GM19035 (cell line): ENCODE data around the gene OR1I1.
"Not testable (repeated sequence)": the region's sequence is repeated elsewhere in the genome, so short reads cannot be mapped to it uniquely, and the experiment has no call there.

Experiments used
- ATAC-seq: cut with Tn5 transposase; IDR thresholded peaks from one replicate; pipeline ENCODE4 v1.9.1; 2021; ENCODE audit not compliant: unreplicated experiment

The OR1I1 gene, protein sequence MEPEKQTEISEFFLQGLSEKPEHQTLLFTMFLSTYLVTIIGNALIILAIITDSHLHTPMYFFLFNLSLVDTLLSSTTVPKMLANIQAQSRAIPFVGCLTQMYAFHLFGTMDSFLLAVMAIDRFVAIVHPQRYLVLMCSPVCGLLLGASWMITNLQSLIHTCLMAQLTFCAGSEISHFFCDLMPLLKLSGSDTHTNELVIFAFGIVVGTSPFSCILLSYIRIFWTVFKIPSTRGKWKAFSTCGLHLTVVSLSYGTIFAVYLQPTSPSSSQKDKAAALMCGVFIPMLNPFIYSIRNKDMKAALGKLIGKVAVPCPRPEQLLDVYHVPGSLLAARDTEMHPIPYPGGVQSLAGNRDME

DNA sequence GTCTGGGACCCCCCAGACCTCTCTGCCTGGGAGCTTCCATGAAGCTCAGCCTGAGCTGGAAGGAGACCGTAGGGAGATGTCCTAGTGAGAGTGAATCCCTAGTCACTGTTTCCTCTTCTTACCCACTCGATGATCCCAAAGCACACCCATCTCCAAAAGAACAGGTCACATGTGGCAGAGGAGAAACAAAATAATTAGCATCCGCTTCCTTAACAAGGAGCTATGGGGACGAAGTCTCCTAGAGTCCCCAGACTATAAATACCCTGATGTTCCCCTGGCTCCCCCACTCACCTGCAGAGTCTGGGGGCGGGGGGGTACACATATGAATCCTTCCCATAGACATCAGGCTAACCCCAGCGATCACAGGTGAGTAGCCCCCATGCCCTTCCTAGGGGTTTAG lies at the start of gene OR1I1:
Gene OR1I1 (plus strand): TSS at position 301 of the 400 bp plus-strand sequence. CDS start 4,855 bp downstream, outside the sequence.
- ATAC-seq, result no peak

GRCh38 chr19:15035795-15036311 lies 46.2 kb upstream of the OR1I1 start:
- no peak for ATAC-seq

- no peak for ATAC-seq
These were observed 44.4 kb upstream of the OR1I1 start for GRCh38 chr19:15037586-15037985.

DNA sequence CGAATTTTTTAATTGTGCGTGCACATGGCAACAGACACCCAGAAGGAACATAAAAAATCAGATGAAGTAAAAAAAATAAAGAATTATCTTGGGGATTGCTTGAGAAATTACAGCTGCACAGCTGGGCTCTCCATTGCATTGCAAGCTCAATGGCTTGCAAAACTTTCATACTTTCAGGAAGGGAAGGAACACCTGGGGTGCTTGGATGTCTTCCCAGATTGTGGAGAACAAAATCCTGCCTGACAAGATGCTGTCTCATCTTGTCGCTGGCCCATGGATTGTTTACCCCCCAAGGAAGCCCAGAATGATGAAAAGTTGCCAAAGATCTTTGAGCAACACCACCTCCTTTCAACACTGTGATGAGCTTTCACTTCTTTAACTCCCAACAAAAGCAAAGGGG lies 43.7 kb upstream of the OR1I1 start:
- ATAC-seq, result no peak

DNA sequence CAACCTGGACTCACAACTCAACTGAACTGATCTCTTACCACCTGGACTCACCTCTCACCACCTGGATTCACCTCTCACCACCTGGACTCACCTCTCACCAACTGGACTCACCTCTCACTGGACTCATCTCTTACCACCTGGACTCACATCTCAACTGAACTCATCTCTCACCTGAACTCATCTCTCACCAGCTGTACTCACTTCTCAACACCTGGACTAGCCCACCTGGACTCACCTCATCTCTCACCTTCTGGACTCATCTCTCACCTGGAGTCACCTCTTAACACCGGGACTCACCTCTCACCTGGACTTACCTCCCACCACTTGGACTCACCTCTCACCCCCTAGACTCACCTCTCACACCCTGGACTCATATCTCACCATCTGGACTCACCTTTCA lies 40.0 kb upstream of the OR1I1 start:
- ATAC-seq, result no peak

GRCh38 chr19:15042826-15043225 lies 39.2 kb upstream of the OR1I1 start:
- no peak for ATAC-seq

GRCh38 chr19:15045506-15045905 lies 36.5 kb upstream of the OR1I1 start:
- ATAC-seq, result no peak

- ATAC-seq, result no peak
These were observed 34.3 kb upstream of the OR1I1 start for GRCh38 chr19:15047680-15048079.

- no peak for ATAC-seq
These were observed 33.9 kb upstream of the OR1I1 start for GRCh38 chr19:15048128-15048527.

DNA sequence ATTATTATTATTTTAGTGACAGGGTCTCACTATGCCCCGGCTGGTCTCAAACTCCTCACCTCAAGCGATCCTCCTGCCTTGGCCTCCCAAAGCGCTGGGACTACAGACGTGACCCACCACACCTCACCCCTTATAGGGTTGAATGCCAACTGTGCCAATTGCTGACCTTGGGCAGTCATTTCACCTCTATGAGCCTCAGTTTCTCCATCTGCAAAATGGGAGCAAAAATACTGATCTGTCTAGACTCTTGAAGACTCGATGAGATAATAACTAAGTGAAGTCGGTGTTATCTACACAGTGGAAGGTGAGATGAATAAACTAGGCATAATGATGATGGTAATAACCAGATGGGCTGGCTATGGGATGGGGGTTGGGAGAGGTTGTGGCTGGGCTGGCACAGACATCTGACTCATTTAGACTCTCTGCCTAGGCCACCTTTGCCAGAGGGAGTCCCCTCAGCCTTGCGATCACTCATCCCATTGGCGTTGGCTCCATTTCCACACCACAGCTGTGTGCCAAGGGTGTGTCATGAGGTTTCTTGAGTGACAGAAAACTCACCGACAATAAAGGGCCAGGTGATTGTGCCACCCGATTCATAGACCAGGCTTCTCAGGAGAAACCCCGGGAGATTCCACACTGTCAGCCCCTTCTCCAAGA lies 33.0 kb upstream of the OR1I1 start, which contains the start of gene CASP14:
Gene CASP14 (plus strand): TSS at position 596 of the 657 bp plus-strand sequence. CDS start 2,772 bp downstream, outside the sequence.
- ATAC-seq, result no peak

DNA sequence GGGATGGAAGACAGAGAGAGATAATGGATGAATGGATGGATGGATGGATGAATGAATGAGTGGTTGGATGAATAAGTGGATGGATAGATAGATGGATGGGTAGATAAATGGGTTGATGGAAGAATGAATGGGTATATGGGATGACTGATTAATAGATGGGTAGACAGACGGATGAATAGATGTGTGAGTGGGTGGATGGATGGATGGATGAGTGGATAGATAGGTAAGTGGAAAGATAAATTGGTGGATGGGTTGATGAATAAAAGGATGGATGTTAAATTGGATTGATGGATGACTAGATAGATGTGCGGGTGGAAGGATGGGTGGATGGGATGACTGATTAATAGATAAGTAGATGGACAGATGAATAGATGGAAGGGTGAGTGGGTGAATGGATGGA lies 31.4 kb upstream of the OR1I1 start:
- no peak for ATAC-seq

GRCh38 chr19:15062036-15062435 lies 20.0 kb upstream of the OR1I1 start:
- ATAC-seq, result no peak

- not testable (repeated sequence) for ATAC-seq
These were observed 11.6 kb upstream of the OR1I1 start for GRCh38 chr19:15070386-15070785.

- no peak for ATAC-seq
These were observed 8.9 kb upstream of the OR1I1 start for GRCh38 chr19:15072930-15073647.

GRCh38 chr19:15074371-15074770 lies 7.6 kb upstream of the OR1I1 start:
- no peak for ATAC-seq

GRCh38 chr19:15075806-15076205 lies 6.2 kb upstream of the OR1I1 start:
- no peak for ATAC-seq

GRCh38 chr19:15080002-15080401 lies 2.0 kb upstream of the OR1I1 start:
- not testable (repeated sequence) for ATAC-seq

- no peak for ATAC-seq
These were observed 5.2 kb downstream of the OR1I1 start for GRCh38 chr19:15087182-15087581.

DNA sequence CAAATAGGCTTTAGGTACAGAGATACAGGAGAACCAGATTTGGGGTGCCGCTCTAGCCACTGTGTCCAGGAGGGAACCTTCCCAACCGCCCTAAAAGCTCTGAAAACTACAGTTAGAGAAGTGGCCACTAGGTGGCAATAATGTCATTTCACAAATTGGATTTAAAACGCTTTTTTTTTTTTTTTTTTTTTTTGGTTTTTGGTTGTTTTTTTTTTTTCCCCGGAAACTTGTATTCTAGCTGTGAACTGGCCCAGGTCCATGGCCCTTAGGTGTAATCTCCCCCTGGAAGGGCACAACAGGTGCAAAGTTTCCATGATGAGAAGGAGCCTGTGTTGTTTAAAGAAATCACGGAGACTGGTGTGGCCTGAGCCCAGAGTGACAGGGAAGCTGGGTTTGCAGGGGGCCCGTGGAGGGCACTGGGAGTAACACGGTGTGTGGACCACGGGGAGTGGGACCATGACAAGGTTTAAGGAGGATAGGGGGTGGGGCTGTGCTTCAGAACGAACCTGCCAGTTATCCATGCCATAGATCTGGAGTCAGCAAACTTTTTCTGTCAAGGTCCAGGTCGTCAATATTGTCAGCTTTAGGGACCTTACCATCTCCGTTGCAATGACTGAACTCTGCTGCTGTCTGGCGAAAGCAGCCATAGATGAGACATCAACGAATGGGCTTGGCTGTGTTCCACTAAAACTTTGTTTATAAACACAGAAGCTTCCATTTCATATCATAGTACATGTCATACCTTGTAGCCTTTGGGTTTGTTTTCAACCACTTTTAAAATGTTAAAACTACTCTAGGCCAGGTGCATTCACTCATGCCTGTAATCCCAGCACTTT lies 10.1 kb downstream of the OR1I1 start:
- ATAC-seq, result no peak

DNA sequence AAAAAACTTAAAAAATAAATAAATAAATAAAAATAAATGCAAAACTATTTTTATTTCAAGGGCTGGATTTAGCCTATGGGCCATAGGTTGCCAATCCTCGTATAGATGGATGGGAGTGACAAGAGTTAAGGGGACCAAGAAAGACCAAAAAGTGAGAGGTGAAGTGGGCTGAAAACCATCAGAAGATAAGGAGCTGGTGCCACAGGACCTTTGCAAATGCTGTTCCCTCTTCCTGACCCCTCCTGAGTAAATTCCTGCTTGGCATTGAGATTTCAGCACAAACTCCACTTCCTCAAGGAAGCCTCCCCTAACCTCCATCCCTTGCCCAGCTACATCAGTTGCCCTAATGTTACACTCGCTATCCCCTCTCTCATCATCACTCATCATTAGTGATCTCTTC lies 11.0 kb downstream of the OR1I1 start:
- no peak for ATAC-seq

DNA sequence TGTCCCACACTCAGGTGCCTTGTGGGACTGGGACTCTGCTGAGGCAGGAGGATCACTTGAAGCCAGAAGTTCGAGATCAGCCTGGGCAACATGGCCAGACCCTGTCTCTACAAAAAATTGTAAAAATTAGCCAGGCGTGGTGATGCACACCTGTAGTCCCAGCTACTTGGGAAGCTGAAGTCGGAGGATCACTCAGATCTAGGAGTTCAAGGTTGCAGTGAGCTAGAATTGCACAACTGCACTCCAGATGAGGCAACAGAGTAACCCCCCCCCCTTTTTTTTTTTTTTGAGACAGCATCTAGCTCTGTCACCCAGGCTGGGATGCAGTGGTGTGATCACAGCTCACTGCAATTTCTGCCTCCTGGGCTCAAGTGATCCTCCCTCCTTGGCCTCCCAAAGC lies 14.2 kb downstream of the OR1I1 start:
- ATAC-seq, result no peak
